Diencephalon (tissue), 1 donor: Measurements from ENCODE around the gene SLC33A1. TPM values are rescaled to one million over a fixed set of nuclear protein-coding genes. Genes with fewer than 3 reads are reported as not detected.

Experiments
- total RNA-seq: library from RNA; depleted of rRNA; stranded (reverse); fragments of >200 nt; gene quantifications from one replicate; pipeline ENCODE4 v1.2.3, GENCODE V29; 2014

Gene SLC33A1
- total RNA-seq = 31.8 TPM

GRCh38 chr3:155854141-155854940 is at the start of gene SLC33A1:
Gene SLC33A1, minus strand, starts transcription at chr3:155854427. Its CDS starts 430 bp downstream, at chr3:155853997.

GRCh38 chr3:155870133-155870944 is 16.1 kb upstream of the SLC33A1 start, which contains the start of gene GMPS:
Gene GMPS, plus strand, starts transcription at chr3:155870650. Its CDS starts 221 bp downstream, at chr3:155870871.

GRCh38 chr3:155805802-155806618 is 48.2 kb downstream of the SLC33A1 start, which contains the start of gene C3orf33:
Gene C3orf33, minus strand, starts transcription at chr3:155806278. Its CDS starts 26 bp downstream, at chr3:155806252.

Other genes with a start within 250 kb of the SLC33A1 start
- 30.9 TPM for gene PLCH1, start 109.4 kb downstream of the SLC33A1 start, total RNA-seq
- gene C3orf33, start 48.1 kb downstream of the SLC33A1 start, total RNA-seq = 15.9 TPM
- 36.7 TPM for gene GMPS, start 16.2 kb upstream of the SLC33A1 start, total RNA-seq